Stimulated activated CD4-positive, alpha-beta T cell treated with anti-CD3 and anti-CD28 coated beads, TNF-alpha, amount 100 ng/mL, for 4 hours (primary cell): Measurements from ENCODE around the gene BSPRY.

Source experiments
- DNase-seq, 3 experiments: peaks; one replicate each; pipeline ENCODE4 v3.0.0-alpha.2; 2020; ENCODE audit warnings: low read depth in 3 of 3

The BSPRY gene

GRCh38 chr9:113349445-113350094 is at the start of gene BSPRY:
Gene BSPRY, plus strand, starts transcription at chr9:113349541. Its CDS starts 39 bp downstream, at chr9:113349580.
- no peak for DNase-seq

- no peak for DNase-seq
These were observed 49.5 kb upstream of the BSPRY start for GRCh38 chr9:113299800-113300292.

GRCh38 chr9:113301548-113301947 is 47.8 kb upstream of the BSPRY start:
- DNase-seq, result no peak

- DNase-seq, result no peak
These were observed 46.4 kb upstream of the BSPRY start, which contains the start of gene RNF183 for GRCh38 chr9:113302792-113303418. Gene RNF183, minus strand, starts transcription at chr9:113303376. Its CDS starts 5,192 bp downstream, at chr9:113298184.

GRCh38 chr9:113306566-113306965 is 42.8 kb upstream of the BSPRY start:
- no peak for DNase-seq

GRCh38 chr9:113307396-113307975 is 41.9 kb upstream of the BSPRY start:
- DNase-seq, result no peak

- no peak for DNase-seq
These were observed 40.0 kb upstream of the BSPRY start for GRCh38 chr9:113309204-113309813.

- no peak for DNase-seq
These were observed 38.8 kb upstream of the BSPRY start for GRCh38 chr9:113310538-113310937.

GRCh38 chr9:113311961-113312360 is 37.4 kb upstream of the BSPRY start:
- no peak for DNase-seq

- no peak for DNase-seq
These were observed 36.1 kb upstream of the BSPRY start for GRCh38 chr9:113313261-113313660.

- no peak for DNase-seq
These were observed 34.1 kb upstream of the BSPRY start for GRCh38 chr9:113315231-113315630.

GRCh38 chr9:113316030-113316429 is 33.3 kb upstream of the BSPRY start:
- DNase-seq, result no peak

- DNase-seq, result no peak
These were observed 31.6 kb upstream of the BSPRY start for GRCh38 chr9:113317777-113318176.

GRCh38 chr9:113319054-113319453 is 30.3 kb upstream of the BSPRY start:
- no peak for DNase-seq

- no peak for DNase-seq
These were observed 29.3 kb upstream of the BSPRY start for GRCh38 chr9:113320051-113320450.

GRCh38 chr9:113322671-113323070 is 26.7 kb upstream of the BSPRY start:
- DNase-seq, result no peak

- no peak for DNase-seq
These were observed 23.1 kb upstream of the BSPRY start for GRCh38 chr9:113326230-113326629.

GRCh38 chr9:113328045-113328782 is 21.1 kb upstream of the BSPRY start:
- DNase-seq, result no peak

GRCh38 chr9:113331780-113332179 is 17.6 kb upstream of the BSPRY start:
- no peak for DNase-seq

- no peak for DNase-seq
These were observed 11.6 kb upstream of the BSPRY start for GRCh38 chr9:113337714-113338113.

GRCh38 chr9:113340011-113340699 is 9.2 kb upstream of the BSPRY start, which contains the start of gene WDR31:
Gene WDR31, minus strand, starts transcription at chr9:113340275. Its CDS starts 8,253 bp downstream, at chr9:113332022.
- peak; percentile 65 to 73 (median 67) for DNase-seq
